Lower lobe of right lung (tissue), 2 donors: ENCODE measurements around the gene SRSF1. TPM values are rescaled to one million over a fixed set of nuclear protein-coding genes. Genes with fewer than 3 reads are reported as not detected.

ENCODE experiments used
- ATAC-seq, 2 donors: fragments of 200-7000 bp; cut with Tn5 transposase; one replicate each; pipeline ENCODE4 v1.9.1; 2020 to 2022; ENCODE audit warnings: mild to moderate bottlenecking in 2 of 2, moderate library complexity in 2 of 2
- DNase-seq: peaks from one replicate; pipeline ENCODE4 v3.0.0-alpha.2; 2020
- H3K27ac ChIP-seq: fragments of 200-600 bp; one replicate; pipeline ENCODE4 v1.8.0; 2022
- H3K27me3 ChIP-seq: fragments of 200-600 bp; one replicate; pipeline ENCODE4 v1.8.0; 2022; ENCODE audit warnings: low read depth
- H3K36me3 ChIP-seq: fragments of 200-600 bp; one replicate; pipeline ENCODE4 v1.8.0; 2022; ENCODE audit warnings: mild to moderate bottlenecking
- H3K4me1 ChIP-seq: fragments of 200-600 bp; one replicate; pipeline ENCODE4 v1.8.0; 2022
- H3K4me3 ChIP-seq: fragments of 200-600 bp; one replicate; pipeline ENCODE4 v1.8.0; 2022; ENCODE audit warnings: mild to moderate bottlenecking
- H3K9me3 ChIP-seq: fragments of 200-600 bp; one replicate; pipeline ENCODE4 v1.8.0; 2022
- CTCF ChIP-seq: fragments of 200-600 bp; IDR thresholded peaks from one replicate; pipeline ENCODE4 v1.8.0; 2022; ENCODE audit warnings: antibody characterized with exemption, mild to moderate bottlenecking
- intact Hi-C: fragments of 100-400 bp; cut with DNase I; formaldehyde crosslinking; loops from one replicate; pipeline ENCODE4 v1.11.0; 2022
- total RNA-seq: library from RNA; stranded (reverse); fragmentation: NEBNext Ultra II Directional; extraction: Animal tissue kit (Norgen Biotek cat#: 25700); gene quantifications from one replicate; pipeline ENCODE4 v1.2.1, GENCODE V29; 2021
- donor health status: DM: no; HTN: yes; CAD: no; lungs with severe emphysema.

SRSF1 gene
- total RNA-seq, 1 donor from 2014 or later, result 159 TPM

DNA sequence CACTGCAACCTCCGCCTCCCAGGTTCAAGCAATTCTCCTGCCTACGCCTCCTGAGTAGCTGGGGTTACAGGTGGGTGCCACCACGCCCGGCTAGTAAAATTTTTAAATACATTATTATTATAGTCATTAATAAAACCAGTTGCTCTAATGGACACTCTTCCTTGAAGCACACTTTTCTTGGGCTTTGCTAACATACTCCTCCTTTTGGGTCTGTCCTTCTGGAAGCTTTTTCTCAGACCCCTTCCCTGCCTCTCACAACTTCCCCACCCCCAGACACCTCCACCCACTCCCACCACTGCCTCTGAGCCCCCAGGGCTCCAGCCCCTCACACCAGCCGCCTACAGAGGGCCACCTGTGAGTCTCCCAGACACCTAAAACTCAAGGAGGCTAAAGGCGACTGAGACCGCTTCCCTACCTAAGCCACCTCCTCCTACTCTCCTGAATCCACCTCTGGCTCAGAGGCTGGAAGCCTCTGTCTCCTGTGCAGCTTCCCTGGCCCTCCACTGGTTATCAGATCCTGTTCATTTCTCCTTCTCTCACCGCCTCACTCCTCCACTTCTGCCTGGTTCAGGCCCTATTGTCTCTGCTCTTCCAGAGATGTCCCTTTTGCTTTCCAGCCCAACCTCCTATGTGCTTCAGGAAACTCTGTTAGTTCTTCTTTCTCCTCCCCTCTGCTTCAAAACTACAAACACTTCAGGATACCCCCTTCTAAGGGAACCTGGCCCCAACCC, 49.8 kb downstream of the SRSF1 start:
- Histone ChIP-seq H3K36me3 (no peaks in the 10 kb centered on the region), H3K27ac (no peak overlapping the region), H3K27me3 (no peaks in the 10 kb centered on the region), H3K4me1 (peaks cover 33% of the 10 kb centered on the region), H3K9me3 (no peaks in the 10 kb centered on the region), H3K4me3 (no peak overlapping the region)
- DNase-seq (no peak), ATAC-seq (no peak)
- no peak for TF ChIP-seq CTCF
- intact Hi-C loops, result no loop called here

DNA sequence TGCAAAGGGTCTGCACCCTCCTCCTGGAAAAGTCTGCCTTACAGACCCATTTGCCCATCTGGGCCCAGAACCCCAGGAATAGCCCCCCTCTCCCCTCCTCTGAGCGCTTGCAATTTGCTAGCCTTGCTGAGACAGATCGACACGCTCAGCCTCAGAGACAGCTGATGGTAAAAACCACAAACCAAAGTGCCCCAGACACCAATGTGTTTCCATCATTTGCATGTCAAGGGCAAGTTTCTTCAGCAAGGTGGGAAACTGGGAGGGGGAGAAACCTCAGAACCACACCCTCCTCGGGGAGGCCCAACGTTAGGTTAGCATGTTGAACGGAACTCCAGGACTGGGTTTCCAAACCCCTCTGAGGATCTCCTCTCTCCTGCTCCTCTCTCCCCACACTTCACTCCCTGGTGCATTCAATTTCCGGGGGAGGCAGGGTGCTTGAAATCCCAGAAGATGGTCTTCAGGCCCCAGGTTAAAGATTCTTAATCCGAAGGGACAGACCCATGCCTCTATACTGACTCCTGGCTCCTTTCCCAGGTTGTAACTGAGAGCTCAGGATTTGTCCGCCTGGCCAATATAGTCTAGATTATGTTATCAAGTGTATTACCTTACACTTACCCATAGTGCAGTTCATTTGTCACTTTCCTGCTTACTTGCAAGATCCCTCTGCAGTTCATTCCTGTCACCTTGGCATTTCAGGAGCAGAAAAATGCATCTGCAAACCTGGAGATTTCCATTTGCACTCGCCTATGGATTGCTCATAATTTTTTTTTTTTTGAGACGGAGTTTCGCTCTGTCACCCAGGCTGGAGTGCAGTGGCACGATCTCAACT, 50.5 kb downstream of the SRSF1 start:
- H3K27ac ChIP-seq, result no peak overlapping the region
- H3K36me3 ChIP-seq, result no peaks in the 10 kb centered on the region
- TF ChIP-seq CTCF, result no peak
- intact Hi-C loops, result no loop called here
- H3K4me1 ChIP-seq, result peaks cover 40% of the 10 kb centered on the region
- no peaks in the 10 kb centered on the region for H3K27me3 ChIP-seq
- H3K9me3 ChIP-seq, result no peaks in the 10 kb centered on the region
- no peak for ATAC-seq
- H3K4me3 ChIP-seq, result no peak overlapping the region
- DNase-seq, result no peak

DNA sequence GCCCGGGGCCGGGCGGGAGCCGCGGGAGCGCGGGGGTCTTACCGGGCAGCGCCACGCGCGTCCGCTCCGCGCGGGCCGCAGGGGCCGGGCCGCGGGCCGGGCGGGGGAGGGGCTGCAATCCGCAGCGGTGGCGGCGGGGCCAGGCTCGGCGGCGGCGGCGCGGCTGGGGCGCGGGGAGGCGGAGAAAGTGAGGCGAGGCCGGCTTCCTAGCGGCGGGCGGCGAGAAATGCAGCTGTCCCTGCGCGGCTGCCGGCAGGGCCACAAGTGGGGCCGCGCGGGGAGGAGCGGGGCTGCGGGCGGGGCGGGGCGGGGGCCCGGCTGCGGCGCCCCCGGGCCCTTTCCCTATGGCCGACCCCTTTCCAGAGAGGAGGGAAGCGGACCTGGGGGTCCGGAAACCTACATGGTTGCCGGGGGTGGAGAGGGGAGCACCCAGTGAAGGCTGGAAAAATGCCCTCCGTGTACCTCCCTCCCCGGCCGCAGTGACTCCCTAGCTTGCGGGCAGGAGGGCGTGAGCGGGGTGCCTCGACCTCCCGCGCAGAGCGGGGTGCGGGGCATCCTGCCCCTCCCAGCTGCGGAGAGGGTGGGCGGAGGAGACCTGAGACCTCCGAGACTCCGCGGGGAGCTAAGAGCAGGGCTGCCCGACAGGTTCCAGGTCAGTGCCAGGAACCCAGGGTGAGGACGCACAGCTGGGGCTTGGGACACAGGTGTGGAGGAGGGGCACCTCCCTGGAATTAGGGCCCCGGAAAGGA, 51.7 kb downstream of the SRSF1 start, which contains the start of gene CUEDC1:
TSS of gene CUEDC1 (minus strand) at position 230 of the 749 bp plus-strand sequence. CDS start 69,848 bp downstream, outside the sequence.
- no peaks in the 10 kb centered on the region for H3K27me3 ChIP-seq
- peak within 1 kb of the TSS; percentile 93 for H3K27ac ChIP-seq
- peaks cover 51% of the 10 kb centered on the region for H3K4me1 ChIP-seq
- no peaks in the 10 kb centered on the region for H3K9me3 ChIP-seq
- H3K36me3 ChIP-seq, result no peaks in the 10 kb centered on the region
- DNase-seq (peak; percentile 89), ATAC-seq (peak; percentile 89 to 91)
- TF ChIP-seq CTCF, result peak; percentile 34
- intact Hi-C loops, result no loop called here
- peak within 1 kb of the TSS; percentile 77 for H3K4me3 ChIP-seq

- DNase-seq (peak; percentile 72), ATAC-seq (peak; percentile 63 to 75)
- H3K9me3 ChIP-seq, result no peaks in the 10 kb centered on the region
- no peaks in the 10 kb centered on the region for H3K27me3 ChIP-seq
- no peaks in the 10 kb centered on the region for H3K36me3 ChIP-seq
- intact Hi-C loops, result no loop called here
- H3K4me1 ChIP-seq, result peaks cover 58% of the 10 kb centered on the region
- TF ChIP-seq CTCF, result no peak
- peak overlapping the region; percentile 93 for H3K27ac ChIP-seq
- peak overlapping the region; percentile 77 for H3K4me3 ChIP-seq
These were observed 52.5 kb downstream of the SRSF1 start for GRCh38 chr17:57954397-57955182.
